Activated T-helper 9 cell treated with anti-CD3 and anti-CD28 coated beads, Interleukin-2, amount 50 U/mL, for 16 hours (primary cell): Measurements from ENCODE around the gene NTSR1.

ENCODE experiments used
- DNase-seq: peaks from one replicate; pipeline ENCODE4 v3.0.0-alpha.2; 2020; ENCODE audit warnings: low read depth

The NTSR1 gene

DNA sequence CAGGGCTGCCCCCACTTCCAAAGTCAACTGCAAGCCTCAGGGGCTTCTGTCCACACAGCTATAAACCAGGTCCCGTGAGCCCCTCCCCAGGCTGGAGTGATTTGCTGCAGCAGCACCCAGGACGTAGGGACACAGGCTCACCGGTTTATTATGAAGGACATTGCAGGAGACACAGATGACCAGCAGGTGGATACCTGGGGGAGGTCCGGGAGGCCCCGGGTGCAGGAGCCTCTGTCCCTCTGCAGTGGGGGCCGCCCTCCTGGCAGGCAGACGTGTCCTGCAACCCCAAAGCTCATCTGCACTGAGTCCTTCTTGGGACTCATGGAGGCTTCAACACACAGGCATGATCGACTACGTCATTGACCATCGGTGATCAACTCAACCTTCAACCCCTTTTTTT is 14.5 kb upstream of the NTSR1 start:
- no peak for DNase-seq

DNA sequence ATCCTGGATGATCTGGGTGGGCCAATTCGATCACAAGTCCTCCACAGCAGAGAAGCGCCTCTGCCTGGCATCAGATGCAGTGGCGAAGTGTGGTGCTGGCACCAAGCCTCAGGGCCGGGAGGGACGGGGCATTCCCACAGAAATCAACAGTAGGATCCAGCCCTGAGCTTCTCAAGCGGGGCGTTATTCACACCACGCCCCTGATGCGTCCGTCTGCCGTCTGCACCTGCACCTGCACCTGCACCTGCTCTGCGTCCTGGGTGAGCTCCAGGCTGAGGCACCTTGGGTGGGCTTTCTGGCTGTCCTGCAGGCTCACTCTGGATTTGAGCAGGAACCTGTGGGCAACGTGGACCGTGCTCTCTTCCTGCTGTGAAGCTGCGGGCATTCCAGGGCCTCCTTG is 13.8 kb upstream of the NTSR1 start:
- no peak for DNase-seq

DNA sequence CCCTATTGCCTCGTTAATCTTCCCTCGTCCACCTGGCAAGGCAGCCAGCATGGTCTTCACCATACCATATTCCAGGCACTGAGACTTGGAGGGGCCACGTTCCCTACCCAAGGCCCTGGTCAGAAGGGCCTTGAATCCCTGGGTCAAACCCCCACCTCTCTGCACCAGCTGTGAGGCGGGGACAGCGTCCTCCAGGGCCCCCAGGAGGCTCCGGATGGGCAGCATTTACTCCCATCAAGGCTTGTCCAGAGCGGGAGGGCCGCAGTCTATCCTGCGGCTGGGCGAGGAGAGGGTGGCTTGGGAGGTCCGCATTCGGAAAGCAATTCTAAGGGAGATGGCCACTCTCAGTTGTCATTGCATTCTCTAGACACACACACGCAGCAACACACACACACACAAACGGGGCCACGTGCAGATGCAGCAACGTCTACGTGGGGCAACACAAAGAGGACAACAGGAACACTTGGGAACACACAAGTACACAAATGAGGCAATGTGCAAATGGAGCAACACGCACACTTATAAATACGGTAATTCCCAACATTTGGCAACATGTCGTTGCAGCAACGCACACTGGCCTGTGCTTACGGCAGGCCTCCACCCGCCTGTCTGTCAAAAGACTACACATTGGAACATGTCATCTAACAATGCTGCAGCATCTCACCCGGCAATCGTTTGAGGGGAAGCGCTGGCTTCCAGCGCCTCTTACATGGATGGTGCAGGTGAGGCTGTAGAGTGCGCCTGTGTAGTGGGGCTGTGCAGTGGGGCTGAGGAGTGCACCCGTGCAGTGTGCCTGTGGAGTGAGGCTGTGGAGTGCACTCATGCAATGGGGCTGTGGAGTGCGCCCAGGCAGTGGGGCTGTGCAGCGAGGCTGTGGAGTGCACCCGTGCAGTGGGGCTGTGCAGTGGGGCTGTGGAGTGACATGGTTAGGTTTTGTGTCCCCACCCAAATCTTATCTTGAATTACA is 12.9 kb upstream of the NTSR1 start:
- no peak for DNase-seq

DNA sequence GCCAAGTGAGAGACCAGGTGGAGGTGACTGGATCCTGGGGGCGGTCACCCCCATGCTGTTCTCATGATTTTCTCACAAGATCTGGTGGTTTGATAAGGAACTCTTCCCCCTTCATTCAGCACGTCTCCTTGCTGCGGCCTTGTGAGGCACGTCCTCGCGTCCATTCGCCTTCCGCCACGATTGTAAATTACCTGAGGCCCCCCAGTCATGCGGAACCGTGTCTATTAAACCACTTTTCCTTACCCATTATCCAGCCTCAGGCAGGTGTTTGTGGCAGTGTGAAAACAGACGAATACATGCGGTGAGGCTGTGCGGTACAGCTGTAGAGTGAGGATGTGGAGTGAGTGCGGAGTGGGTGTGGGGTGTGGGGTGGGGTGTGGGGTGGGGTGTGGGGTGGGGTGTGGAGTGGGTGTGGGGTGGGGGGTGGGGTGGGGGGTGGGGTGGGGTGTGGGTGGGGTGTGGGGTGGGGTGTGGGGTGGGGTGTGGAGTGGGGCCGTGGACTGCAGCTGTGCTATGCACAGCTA is 12.1 kb upstream of the NTSR1 start:
- DNase-seq = no peak

DNA sequence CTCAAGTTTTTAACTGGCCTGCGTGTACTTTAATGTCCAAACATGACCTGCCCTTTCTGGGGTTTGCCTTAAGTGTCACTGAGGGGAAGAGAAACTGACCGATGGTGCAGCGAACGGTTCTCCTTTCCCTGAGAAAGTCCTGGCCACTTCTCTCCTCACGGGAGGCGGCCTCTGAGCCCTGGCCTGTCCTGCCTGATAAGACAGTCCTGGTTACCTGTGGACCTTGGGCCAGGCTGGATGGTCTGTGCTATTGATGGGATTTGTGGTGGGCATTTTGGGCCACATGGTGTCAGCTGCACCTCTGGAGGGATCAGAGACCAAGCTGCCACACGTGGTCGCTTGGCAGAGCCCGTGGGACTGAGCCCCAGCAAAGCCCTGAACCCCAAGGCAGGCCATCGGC is 11.6 kb upstream of the NTSR1 start:
- DNase-seq = no peak

DNA sequence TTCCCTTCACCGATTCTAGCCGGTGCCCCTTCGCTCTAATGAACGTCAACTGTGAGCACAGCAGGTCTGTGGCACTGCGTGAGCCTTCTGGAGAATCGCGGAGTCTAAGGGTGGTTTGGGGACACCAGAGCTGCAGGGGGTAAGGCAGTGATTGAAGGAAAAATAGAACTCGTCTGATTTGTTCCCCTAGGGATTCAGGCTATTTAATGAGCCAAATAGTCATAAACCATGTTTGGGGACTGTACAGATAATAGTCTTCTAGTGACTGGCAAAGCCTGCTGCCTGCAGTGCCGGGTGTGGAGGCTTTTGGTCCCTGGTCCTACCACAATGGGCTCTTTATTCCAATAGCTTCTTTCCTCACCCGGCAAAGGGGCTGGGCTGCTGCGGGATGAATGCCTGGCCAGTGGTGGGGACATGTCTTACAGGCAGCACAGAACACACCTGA is 11.1 kb upstream of the NTSR1 start:
- no peak for DNase-seq

DNA sequence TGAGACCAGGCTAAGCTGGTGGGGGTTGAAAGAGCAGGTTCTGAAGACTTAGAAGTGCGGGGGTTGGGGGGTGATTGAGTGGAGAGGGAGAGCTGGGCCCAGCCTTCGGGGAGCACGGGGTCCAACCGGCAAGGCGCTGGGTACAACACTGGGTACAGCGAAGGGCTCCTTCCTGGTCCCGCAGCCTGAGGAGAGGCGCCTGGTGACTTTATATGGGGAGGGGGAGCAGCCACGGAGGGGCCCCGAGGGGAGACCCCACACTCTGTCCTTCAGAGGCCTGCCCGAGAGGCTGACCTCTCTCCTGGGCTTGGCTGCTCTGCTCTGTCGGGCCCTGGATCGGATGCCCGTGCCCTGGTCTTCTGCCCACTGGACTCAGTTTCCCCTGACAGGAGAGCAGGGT is 10.4 kb upstream of the NTSR1 start:
- DNase-seq = no peak

DNA sequence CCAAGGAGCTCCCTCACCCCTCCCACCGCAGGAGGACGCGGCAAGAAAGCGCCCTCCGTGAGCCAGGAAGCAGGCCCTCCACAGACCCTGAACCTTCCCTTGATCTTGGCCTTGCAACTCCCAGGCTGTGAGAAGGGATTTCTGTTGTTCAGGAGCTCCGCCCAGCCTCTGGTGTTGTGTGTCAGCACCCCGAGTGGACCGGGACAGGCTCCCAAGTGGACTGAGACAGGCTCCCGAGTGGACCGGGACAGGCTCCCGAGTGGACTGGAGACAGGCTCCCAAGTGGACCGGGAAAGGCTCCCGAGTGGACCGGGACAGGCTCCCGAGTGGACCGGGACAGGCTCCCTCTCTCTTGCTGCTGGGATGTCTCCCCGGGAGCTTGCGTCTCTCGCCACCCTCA is 9.3 kb upstream of the NTSR1 start:
- DNase-seq = no peak

DNA sequence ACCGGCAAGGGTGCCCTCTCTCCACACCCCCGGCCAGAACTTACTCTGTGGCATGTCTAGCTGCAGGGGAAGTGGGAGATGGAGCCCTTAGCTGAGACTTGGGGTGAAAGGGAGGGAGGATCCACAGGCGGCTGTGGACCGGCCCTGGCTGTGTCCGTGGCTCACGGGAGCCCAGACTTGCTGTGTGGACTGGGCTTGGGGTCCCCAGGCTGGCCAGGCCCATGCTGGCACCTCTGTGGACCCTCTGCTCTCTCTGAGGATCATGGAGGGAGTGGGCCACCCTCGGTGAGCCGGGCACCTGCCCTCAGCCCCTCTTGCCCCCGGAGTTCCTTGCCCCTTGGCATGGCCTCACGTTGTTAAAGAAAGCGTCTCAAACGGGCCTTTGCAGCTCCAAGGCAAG is 8.9 kb upstream of the NTSR1 start:
- no peak for DNase-seq

DNA sequence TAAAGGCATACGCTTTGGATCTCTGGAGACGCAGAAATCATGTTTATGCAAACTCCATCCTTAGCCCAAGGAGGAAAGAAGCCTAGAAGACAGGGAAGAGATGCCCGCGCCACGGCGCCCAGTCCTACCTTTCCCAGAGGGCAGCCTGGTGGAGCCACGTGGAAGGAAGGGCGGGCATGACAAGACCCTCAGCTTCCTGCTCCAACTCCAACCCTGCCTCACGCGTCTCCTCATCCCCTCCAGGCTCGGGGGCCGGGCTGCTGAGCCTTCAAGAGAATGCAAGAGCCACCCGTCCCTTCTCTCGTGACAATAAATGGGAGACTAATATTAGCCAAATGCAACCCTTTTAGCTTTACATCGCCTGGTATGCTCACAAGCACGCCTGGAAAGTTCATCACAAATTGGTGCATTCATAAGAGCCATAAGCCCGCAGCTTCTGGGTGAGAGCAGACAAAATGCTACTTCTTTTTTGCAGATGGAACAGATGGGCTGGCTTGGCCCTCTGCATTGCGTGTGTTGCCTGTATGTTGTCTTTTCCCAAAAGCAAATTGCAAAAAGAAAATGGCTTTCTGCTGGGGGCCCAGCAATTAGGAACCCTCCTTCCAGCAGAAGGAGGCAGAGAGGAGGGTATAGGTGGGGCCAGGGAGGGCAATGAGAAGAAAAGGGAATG is 8.2 kb upstream of the NTSR1 start:
- no peak for DNase-seq

DNA sequence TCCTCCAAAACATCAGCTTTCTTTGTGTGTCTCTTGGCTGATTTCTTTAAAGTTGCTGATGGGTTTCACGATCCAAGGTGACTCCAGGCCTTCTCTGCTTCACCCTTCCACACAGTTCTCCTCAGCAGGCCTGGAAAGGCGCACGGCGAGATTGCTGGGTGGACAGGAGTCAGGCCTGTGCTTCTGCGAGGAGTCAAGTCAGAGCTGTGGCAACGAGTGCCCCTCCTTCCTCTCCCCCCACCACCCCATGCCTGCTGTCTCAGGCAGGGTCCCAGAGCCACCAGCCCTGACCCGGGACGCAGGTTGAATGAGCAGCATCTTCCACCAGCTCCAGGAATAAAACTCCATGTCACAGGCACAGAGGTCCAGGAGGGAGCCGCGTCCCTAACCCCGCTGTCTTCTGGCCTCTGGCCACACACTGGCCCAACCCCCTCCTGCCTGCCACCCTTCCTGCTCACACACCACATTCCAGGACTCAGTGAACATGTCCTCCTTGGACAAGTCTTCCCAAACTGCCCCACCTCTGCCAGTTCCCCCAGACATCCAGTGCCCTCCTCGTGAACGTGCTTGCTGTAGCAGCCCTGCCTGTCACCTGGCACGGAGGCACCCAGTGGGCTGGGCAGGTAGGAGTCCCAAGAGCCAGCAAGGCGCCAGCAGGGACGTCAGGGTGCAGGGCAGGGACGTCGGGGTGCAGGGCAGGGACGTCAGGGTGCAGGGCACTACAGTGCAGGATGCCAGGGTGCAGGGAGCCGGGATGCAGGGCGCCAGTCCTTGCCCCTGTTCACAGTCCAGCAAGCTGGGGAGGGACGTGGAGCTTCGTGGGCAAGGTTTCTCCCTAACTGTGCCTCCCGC is 7.2 kb upstream of the NTSR1 start:
- no peak for DNase-seq

DNA sequence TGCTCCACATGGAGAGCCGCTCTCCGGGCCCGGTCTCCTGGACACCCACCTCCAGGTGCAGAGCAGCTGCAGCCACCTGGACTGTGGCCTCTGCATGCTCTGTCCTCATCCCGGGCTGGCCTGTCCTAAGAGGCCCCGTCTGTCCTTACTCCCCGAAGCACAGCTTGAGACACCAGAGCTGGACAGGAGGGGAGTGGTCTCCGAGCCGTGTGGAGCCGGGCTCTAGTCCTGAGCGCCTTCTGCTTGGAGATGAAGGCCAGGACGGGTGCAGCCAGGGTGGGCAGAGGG is 6.7 kb upstream of the NTSR1 start:
- DNase-seq = no peak

DNA sequence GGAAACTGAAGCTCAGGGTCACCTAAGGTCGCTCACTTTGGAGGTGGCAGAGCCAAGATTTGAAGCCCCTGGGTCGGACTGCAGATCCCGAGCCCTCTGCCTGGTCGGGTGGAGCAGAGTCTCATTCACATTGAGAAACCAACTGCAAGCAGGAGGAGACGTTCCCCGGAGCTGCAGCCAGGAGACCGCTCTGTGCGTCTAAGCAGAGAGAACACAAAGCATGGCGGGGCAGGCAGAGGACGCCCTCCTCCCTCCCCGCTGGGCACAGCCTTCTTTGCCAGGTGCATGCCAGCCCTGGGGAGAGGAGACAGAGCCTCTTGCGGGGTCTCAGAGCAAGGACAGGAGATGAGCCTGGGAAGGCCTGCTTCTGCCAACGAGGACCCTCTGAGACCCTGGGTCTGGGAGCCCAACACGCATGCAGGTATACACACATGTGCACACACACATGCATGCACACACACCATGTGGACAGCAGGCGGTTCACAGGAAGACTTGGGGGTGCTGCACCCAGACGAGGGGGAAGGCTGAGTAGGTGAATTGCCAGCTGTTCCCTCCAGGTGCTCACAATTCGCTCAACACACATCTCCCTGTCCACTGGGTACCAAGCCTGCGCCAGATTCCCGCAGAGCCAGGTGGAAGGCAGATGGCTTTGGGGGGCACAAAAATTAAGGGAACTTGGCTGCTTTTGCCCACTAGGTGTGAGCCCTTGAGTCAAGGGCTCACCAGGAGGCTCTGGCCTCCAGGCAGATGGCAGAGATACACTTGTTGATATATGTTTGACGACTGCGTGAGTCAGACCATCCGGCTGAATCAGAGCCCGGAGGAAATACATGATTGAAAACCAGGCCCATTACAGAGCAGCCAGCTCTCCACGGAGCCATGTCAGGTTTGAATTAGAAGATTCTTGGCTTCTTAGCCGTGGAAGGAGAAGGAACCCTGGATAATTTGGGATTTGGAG is 5.5 kb upstream of the NTSR1 start:
- no peak for DNase-seq

DNA sequence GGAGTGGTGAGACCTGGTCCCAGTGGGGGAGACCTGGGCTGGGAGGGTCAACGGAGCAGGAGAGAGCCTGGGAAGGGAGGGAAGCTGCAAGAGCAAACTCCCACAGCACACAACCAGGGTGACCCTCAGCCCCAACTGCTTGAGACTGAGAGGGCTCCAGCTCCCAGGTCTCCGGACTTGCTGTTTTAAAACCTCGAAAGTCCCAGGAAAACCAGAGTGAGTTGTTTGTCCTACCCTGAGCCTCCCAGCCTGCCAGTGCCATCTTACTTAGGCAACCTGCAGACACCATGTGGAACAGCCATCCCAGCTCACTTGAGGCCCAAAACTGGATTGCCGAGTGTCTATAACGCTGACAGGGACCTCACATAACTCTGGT is 4.8 kb upstream of the NTSR1 start:
- DNase-seq = no peak

DNA sequence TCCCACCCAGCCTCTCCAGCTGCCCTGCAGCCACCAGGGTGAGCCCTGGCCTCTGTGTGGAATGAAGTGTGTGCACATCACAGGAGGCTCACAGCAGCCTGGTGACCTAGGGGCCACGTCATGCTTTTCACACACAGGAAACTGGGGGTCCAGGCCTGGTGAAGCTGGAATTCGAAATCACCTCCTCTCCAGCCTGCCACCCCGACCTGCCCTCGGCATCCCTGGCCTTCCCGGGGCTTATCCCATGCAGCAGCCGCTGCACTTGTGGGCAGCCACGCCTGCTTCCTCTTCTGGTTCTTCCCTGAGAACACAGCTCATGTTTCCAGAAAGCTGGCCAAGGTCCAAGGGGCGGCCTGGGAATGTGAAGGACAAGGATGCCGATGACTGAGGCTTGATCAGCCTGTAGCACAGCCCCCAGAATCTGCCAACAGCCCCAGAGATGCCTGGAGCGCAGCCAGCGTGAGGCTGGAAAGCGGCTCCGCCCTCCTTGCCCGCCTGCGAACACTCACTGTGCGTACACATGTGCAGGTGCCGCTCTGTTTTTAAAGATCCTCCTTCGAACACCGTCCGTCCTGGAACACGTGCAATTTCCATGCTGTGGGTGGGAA is 4.2 kb upstream of the NTSR1 start:
- no peak for DNase-seq

DNA sequence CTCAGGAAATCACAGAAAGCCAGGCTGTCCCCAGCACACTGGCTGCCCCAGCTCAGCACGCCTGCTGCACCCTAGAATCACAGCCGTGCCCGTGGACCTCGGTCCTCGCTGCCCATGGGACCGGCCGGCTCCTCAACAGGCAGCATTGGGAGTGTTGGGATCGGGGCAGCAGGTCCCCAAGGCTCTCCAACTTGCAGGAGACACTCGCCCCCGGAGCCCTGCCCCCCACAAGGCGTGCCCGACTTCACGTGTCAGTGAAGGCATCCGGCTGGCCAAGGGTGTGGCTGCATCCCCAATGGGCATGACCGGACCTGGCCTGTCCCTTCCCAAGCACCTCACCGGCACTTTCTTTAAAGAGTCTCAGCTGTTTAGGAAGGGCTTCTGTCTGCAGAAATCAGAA is 3.0 kb upstream of the NTSR1 start:
- DNase-seq = no peak

DNA sequence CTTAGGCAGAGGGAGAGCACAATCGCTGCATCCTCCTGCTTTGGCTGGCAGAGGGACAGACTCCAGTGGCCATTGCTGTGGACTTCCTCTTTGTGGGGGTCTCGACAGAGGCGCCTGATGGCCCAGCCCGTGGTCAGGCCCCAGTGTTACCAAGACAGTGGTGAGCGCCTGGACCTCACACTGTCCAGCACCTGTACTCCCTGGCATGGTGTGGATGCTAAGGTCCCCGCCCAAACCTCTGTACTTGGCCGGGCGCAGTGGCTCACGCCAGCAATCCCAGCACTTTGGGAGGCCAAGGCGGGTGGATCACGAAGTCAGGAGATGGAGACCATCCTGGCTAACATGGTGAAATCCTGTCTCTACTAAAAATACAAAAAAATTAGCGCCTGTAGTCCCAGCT is 2.3 kb upstream of the NTSR1 start:
- no peak for DNase-seq

DNA sequence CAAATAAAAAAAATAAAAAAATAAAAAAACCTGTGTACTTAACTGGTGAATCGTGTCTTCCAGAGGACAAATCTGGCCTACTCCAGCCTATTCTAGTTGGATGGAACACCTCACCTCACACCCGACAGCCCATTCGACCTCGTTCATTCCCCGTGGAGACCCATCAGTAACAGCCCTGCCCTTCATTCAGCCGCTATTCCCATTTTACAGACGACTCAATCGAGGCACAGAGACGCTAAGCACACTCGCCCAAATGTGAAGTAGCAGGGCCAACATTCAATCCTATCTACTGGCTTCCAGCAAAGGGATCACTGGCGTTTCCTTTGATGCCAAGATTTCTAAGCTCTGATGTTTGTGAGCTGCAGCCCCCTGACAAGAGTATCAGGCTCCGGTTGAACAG is 1.8 kb upstream of the NTSR1 start:
- no peak for DNase-seq

DNA sequence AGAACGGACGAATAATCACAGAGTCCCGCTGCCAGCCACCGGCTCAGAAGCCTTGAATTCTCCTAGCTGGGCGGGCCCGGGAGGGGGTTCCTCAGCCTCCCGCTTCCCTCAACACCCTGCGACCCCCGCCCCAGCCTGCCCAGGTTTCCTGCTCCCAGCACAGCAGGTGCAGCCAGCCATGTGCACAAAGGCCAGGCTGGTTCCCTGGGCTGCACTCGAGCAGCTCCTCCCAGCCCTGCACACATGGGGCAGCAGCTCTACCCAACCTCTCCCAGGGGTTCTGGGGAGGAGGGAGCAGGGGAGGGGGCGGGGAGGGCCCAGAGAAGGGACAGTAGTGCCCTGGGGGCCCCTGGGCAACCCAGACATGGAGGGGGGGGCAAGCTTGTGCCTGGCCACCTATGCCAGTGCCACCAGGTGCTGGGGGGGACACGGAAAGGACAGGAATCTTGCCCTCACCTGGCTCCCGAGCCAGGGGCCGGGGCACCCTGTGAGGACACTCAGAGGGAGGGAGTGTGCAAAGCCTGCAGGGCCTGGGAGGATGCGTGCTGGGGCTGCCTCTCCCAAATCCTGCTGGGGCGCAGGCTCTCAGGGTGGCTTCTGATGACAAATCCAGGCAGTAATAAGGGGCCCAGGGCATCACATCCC is 1.2 kb upstream of the NTSR1 start:
- DNase-seq = no peak

DNA sequence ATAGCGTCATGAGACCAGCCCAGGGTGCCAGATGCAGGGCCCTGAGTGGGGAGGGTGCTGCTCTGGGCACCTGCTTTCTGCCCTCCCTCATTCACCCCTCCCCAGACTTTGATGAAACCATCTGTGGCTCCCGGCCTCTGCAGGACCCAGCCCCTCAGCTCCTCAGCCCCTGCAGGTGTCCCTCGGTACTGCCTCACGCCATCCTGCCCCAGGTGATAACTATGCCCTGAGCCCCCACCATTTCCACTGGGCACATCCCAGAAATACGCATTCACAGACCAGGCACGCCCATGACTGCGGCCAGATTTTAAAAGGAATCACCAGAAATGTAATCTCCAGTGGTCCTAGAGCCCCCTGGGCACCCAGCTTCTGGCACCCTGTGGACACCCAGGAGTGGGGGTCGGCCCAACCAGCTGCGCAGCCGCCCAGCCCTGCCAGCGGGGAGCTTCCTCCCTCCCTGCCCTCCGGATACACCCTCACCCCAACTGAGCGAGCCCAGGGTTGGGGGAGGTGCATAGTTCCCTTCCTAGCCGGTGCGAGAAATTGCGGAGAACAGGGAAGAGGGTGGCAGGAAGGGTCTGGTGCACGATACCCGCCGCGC is 615 bp upstream of the NTSR1 start:
- no peak for DNase-seq
